Neuron (in vitro differentiated cells): ENCODE measurements around the gene AK2.

ENCODE experiments used
- H2AFZ ChIP-seq: one replicate; pipeline ENCODE4 v1.6.1; 2013; ENCODE audit warnings: low read depth, mild to moderate bottlenecking, inconsistent platforms, low read length, moderate library complexity
- H3K27me3 ChIP-seq: one replicate; pipeline ENCODE4 v1.6.1; 2013; ENCODE audit warnings: low read length; ENCODE audit not compliant: insufficient read depth
- H3K36me3 ChIP-seq: one replicate; pipeline ENCODE4 v1.6.1; 2013; ENCODE audit warnings: low read length; ENCODE audit not compliant: insufficient read depth
- H3K4me1 ChIP-seq: one replicate; pipeline ENCODE4 v1.6.1; 2013; ENCODE audit warnings: low read length; ENCODE audit not compliant: insufficient read depth
- H3K4me3 ChIP-seq: 2 replicates; pipeline ENCODE4 v1.5.1; 2013; ENCODE audit warnings: mild to moderate bottlenecking, low read length, moderate library complexity
- H3K9me3 ChIP-seq: one replicate; pipeline ENCODE4 v1.6.1; 2013; ENCODE audit warnings: low read length

Gene AK2

GRCh38 chr1:32964461-32965250 lies 72.0 kb downstream of the AK2 start, which contains the start of gene RNF19B:
TSS of gene RNF19B (minus strand) at chr1:32964809. CDS start at chr1:32964685, 124 bp downstream.
- no peaks in the 10 kb centered on the region for H3K36me3 ChIP-seq
- peak within 1 kb of the TSS; percentile 86 for H3K4me3 ChIP-seq

GRCh38 chr1:32963746-32964460 lies 72.8 kb downstream of the AK2 start:
- H3K36me3 ChIP-seq: peaks cover under 1% of the 10 kb centered on the region
- H2AFZ ChIP-seq: no peak overlapping the region

More at GRCh38 chr1:32964461-32965250, 72.0 kb downstream of the AK2 start, which contains the start of gene RNF19B:
- Histone ChIP-seq H2AFZ (peak within 1 kb of the TSS; percentile 46), H3K4me1 (peaks cover 17% of the 10 kb centered on the region), H3K27me3 (peaks cover 15% of the 10 kb centered on the region), H3K9me3 (no peaks in the 10 kb centered on the region)

GRCh38 chr1:32962248-32962896 lies 74.3 kb downstream of the AK2 start:
- H3K4me3 ChIP-seq: peak overlapping the region; percentile 86
- H3K36me3 ChIP-seq: peaks cover 3% of the 10 kb centered on the region
- no peak overlapping the region for H2AFZ ChIP-seq
- no peaks in the 10 kb centered on the region for H3K9me3 ChIP-seq
- H3K27me3 ChIP-seq: no peaks in the 10 kb centered on the region
- H3K4me1 ChIP-seq: peaks cover 17% of the 10 kb centered on the region

More at GRCh38 chr1:32963746-32964460, 72.8 kb downstream of the AK2 start:
- Histone ChIP-seq H3K4me3 (peak overlapping the region; percentile 86), H3K27me3 (peaks cover 8% of the 10 kb centered on the region), H3K4me1 (peaks cover 17% of the 10 kb centered on the region), H3K9me3 (no peaks in the 10 kb centered on the region)

GRCh38 chr1:32960819-32961355 lies 75.8 kb downstream of the AK2 start:
- peaks cover 17% of the 10 kb centered on the region for H3K4me1 ChIP-seq
- no peaks in the 10 kb centered on the region for H3K27me3 ChIP-seq
- peaks cover 3% of the 10 kb centered on the region for H3K36me3 ChIP-seq
- no peak overlapping the region for H3K4me3 ChIP-seq
- H2AFZ ChIP-seq: no peak overlapping the region
- no peaks in the 10 kb centered on the region for H3K9me3 ChIP-seq

- Histone ChIP-seq H3K9me3 (no peaks in the 10 kb centered on the region), H3K4me1 (peaks cover 17% of the 10 kb centered on the region), H2AFZ (no peak overlapping the region), H3K4me3 (no peak overlapping the region), H3K27me3 (no peaks in the 10 kb centered on the region), H3K36me3 (peaks cover 3% of the 10 kb centered on the region)
Observed at GRCh38 chr1:32960342-32960741, 76.3 kb downstream of the AK2 start.

GRCh38 chr1:32958827-32959226 lies 77.9 kb downstream of the AK2 start:
- H3K4me3 ChIP-seq: no peak overlapping the region
- peaks cover 3% of the 10 kb centered on the region for H3K36me3 ChIP-seq
- H3K27me3 ChIP-seq: no peaks in the 10 kb centered on the region
- no peaks in the 10 kb centered on the region for H3K9me3 ChIP-seq
- peaks cover 17% of the 10 kb centered on the region for H3K4me1 ChIP-seq
- no peak overlapping the region for H2AFZ ChIP-seq
